ENCODE measurements around the gene E2F6. TPM values are rescaled to one million over a fixed set of nuclear protein-coding genes. Genes with fewer than 3 reads are reported as not detected.
"Not testable (repeated sequence)": the region's sequence is repeated elsewhere in the genome, so short reads cannot be mapped to it uniquely, and the experiment has no call there.

Gene E2F6
- total RNA-seq, 1 experiment from 2014 or later, result 16.6 TPM

DNA sequence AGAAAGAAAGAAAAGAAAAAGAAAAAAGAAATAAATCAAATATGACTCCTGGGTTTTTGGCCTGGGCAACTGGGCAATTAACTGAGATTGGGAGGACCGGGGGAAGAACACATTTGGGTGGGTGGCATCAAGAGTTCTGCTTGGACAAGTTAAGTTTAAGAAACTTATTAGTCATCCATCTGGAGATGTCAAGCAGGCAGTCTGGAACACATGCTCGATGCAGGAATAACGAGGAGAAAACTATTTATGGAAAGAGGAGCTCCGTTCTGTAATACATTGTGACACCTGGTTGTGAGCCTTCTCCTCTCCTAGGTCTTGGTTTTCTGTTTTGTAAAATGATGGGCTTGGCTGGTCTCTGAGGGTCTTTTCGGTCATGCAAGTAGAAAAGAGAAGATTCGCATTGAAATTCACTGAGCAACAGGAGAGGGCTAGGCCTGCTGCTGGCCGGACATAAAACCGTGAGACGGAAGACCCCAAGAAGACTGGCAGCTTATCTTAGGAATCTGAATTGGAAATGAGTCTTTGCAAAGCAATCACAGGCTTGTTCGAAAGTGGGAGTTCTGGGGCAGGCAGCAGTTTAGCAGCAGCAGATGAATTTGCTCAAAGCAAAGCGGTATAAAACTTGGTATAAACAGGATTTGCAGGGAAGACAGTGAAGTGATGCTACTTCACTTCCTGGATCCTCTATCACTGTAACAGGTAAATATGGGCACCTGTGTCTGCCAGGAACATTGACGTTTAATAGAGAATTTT lies 51.4 kb downstream of the E2F6 start:
- DNase-seq (ENCODE audit: low read depth), result no peak

DNA sequence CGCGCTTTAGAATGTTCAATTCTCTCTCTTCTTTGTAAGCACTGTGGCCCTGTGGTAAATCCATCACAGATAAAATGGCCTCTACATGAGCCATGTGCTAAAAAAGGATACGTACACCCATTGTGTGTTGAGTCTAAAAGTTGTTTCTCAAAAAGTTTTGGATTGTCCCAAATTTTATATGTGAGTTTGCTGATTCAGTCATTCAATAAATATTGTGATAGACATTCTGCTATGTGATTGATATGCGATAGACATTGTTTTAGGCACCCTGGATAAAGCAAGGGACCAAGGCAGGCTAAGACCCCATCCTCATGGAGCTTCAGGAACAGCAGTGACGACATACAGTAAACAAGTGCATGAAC lies 53.5 kb downstream of the E2F6 start:
- DNase-seq (ENCODE audit: low read depth), result no peak

DNA sequence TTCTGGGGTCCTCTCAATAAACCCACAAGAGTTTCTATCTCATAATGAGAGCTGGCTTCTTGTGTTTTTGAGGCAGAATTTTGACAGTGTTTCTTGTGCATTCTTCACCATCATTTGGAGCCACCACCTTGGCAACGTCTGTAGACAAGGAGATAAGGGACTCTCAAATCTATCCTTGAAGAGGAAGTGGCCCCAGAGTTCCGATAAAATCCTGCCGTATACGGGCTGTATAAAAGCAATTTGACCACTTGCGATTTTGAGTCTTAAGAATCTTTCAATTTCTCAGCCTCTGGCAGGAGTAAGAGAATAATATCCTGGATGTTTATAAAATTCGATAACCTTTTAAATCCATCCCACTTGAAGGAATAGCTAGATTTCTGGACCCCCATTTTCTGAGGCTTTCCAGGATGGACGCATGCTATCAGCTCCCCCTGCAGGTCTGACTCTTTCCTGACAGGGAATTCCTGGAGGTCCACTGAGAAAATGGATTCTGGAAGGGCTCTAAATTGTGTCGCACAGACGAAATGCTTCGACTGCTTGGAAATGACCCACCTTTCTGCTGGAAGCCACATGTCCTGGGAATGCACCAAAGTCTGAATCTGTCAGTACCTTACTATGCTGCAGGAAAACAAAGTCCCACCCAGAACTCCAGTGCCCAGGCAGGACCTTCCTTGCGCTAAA lies 54.1 kb downstream of the E2F6 start:
- DNase-seq (ENCODE audit: low read depth), result peak; percentile 55

DNA sequence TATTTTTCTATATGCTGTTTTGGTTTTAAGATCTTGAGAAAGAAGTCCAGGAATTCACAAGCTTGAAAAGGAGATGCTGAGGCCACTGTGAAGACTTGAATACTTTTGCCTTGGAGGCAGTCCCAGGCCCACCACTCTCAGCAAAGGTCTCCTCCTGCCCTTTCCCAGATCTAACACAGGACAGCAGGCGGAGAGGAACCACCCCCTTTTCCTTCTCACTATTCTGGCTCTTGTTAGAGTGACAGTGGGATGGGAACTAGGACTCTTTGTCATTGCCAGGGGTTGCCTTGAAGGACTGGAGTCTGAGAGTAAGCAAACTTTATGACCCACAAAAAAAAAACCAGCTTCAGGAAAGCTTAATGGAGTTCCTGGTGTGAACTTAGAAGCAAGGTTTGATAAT lies 54.7 kb downstream of the E2F6 start:
- DNase-seq (ENCODE audit: low read depth), result no peak

DNA sequence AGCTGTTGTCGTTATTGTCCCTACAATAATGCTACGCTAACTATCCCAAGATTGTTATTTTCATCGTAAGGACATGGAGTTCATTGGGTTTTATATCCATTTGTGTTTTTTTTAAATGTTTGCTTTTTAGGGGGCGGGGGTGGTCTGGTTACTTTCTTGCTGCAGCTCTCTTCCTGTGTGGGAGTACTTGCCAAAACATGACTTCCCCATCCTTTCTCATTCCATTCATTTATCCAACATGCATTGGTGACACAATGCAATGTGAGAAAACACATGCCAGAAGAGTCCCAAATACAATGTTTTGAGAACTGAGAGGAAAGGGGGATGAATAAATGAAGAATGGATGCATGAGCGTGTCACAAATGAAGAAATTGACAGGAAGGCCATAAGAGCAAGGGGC lies 55.9 kb downstream of the E2F6 start:
- no peak for DNase-seq (ENCODE audit: low read depth)

DNA sequence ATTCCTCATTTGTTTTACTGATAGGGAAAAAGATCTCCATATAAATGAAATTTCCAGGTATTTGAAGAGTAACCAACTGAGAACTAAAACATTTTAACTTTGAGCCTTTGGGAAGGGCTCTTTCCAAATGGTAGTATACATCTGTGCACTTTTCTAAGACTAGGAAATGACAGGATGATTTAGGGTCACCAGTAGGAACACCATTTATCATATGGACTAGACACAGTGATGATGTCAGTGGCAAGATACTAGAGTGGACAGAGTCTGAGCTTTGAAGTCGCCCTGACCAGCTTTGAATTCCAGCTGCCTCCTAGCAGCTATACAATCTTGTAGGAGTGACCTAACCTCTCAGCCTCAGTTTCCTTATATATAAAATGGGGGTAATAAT lies 56.4 kb downstream of the E2F6 start:
- DNase-seq (ENCODE audit: low read depth), result no peak

DNA sequence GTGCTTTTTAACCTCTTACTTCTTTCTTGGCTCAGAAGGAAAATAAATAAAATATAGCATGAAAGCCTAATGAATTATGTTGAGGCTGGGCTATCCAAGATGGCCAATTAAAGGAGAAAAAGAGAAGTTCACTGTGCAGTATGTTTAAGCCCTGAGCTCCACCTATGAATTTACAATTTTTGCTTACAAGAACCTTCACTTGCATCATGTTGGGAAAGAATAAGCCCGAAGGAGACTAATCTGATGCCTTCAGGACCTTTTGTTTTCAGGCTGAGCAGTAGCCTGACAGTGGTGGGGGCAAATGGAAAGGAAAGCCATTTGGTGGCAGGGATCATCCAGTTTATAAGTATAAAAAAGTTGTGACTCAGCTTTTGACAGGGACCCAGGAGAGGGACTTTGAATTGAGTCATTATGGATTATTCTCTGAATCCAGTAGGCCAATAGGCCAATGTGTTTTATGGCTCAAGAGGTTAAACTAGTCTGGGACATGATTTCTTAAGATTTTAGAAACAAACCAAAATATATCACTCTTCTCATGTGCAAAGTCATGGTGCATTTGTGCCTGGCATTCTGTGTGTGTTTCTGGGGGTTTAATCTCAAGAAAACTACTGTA lies 56.9 kb downstream of the E2F6 start:
- peak; percentile 62 for DNase-seq (ENCODE audit: low read depth)

DNA sequence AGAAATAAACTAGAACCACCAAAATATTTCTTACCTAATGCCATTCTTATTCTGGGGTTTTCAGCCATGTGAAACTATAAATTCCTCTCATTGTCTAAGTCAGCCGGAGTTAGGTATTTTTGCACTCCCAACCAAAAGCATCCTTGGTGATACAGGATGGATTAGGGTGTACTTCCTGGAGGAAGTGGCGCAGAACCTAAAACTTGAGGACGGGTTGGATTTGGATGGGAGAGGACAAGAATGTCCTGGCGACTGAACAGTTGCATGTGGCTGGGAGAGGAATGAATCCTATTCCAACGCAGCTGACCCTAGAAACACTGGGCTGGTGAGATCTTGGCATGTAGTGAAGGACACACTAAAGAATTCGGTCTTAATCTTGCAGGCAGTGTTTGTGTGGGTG lies 58.5 kb downstream of the E2F6 start:
- DNase-seq (ENCODE audit: low read depth), result no peak

DNA sequence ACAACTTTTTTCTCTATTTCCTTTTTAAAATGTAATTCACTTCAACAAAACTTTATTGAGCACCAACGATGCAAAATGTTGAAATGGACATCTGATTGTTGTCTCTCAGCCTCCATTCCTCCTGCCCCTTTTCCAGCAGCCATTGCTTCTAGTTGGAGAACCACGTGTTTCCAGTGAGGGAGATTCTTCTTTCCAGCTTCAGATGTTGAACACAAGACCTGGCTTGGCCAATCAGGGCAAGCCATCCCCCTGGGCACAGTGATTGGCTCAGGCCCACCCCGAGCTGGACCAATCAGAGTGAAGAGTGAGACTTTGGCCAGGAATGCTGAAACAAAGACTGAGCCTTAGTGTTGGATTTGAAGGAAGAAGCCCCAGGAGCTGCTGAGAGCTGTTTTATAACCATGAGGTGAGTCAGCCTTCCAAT lies 59.0 kb downstream of the E2F6 start:
- DNase-seq (ENCODE audit: low read depth), result peak; percentile 62

DNA sequence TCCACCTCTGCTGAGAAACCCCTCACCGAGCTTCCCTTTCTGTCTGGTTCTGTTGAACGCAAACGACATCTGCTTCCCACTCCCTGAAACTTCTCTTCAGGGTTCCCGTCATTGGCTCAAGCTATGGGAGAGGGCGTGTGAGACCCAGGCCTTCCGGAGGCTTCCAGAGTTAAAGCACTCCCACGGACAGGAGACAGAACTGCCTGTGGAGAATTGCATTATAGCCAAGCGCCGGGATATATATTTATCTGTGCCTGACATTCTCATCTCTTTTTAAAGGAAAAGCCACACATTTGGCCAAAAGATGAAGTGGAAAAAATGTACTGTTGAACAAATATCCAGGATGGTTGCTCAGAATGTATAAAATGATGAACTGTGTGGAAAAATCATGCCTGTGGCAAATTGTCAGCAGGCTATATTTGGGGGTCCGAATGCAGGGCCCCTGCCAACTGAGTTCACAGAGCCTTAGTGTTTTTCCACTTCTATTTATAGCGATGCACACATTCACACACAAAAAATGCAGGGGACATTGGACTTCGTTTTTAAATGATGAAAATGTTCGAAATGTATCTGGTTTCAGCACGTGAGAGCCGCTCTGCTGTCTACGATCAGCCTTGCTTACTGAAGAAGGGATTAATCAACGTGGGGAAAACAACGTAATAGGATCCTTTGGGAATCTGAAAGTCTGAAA lies 59.5 kb downstream of the E2F6 start:
- no peak for DNase-seq (ENCODE audit: low read depth)

DNA sequence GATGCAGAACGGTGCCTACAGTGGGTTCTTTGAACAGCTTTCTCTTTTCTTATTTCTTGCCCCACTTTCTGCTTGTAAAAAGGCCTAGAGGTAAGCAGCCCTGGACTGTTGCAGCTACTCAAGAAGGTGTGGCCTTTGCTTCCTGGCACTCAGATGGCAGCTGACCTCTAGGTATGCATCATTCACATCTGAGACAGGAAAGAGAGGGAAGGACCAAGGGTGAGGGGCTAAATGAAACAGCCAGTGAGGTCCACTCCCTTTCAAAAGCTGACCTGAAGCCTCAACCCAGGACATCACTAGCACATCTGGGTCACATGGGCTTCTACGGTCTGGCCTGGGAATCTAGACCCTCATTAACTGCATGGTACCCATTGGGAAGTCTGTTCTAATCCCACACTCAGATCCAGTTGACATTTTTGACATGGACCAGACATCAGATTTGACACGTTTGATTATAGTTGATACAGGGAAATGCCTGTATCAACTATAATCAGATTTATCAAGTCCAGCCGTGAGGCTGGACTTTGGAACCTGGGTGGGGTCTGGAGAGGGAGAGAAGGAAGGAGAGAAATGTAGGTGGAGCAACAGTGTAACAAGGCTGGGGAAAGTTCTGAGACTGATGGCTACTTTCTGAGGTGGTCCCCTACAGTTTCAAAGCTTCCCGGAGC lies 60.2 kb downstream of the E2F6 start:
- DNase-seq (ENCODE audit: low read depth), result no peak

DNA sequence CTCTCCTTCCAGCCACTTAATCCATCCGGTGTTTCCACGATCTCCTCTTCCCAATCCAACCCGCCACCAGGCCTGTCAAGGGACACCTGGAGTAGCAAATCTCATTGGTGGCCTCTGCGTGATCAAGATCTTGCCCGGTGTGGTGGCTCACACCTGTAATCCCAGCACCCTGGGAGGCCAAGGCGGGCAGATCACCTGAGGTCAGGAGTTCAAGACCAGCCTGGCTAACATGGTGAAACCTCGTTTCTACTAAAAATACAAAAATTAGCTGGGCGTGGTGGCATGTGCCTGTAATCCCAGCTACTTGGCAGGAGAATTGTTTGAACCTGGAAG lies 60.9 kb downstream of the E2F6 start:
- DNase-seq (ENCODE audit: low read depth), result not testable (repeated sequence)

DNA sequence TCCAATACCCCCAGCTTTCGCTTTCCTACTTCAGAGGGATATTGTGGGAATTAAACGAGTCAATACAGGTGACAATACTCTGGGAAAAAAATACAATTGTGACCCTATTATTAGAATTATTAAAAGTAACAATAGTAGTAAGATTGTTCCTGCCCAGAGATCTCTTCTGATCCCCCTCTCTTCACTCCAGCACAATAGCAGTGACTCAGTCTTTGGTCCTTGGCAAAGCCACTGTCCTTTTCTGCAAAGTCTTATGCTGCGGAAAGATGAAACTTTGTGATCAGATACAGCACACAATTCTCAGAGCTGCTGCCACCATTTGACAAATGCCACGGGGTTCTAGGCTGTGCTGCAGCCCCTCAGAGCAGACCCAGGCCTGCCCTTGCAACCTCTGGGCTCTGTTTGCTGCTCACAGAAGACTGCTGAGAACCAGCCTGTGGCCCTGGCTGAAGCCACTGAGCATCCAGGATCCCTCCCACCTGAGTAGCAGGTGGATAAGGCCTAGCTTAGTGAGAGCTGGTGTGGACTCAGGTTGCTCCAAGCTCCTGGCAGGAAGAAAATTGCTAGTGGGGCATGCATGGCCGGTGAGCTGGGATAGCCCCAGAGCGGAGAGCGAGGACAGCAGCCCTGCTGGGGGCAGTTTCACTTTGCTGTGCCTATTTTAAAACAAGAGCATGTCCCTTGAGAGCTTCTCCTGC lies 61.4 kb downstream of the E2F6 start:
- DNase-seq (ENCODE audit: low read depth), result no peak

DNA sequence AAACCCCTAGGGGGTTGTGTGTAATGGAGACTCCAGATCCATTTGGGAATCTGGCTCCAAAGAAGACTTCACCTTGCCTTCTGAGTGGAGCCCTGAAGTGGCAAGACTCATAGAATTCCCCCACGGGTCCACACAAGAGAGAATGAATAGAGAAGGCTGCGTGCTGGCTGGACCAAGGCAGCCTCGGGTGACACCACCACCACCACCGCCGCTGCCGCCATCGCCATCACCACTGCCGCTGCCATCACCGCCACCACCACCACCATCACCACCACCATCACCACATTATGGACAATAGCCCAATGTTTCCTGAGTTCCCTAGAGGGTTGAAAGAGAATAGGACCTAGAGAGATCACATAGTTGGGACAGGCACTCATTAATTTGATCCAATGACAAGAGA lies 63.5 kb downstream of the E2F6 start:
- no peak for DNase-seq (ENCODE audit: low read depth)

DNA sequence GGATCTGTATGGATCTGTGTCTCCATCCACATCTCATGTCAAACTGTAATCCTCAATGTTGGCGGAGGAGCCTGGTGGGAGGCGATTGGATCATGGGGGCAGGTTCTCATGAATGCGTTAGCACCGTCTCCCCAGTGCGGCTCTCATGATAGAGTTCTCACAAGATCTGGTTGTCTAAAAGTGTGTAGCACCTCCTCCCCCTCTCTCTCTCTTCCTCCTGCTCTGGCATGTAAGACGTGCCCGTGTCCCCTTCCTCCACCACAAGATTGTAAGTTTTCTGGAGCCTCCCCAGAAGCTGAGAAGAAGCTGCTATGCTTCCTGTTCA lies 66.6 kb downstream of the E2F6 start:
- no peak for DNase-seq (ENCODE audit: low read depth)

DNA sequence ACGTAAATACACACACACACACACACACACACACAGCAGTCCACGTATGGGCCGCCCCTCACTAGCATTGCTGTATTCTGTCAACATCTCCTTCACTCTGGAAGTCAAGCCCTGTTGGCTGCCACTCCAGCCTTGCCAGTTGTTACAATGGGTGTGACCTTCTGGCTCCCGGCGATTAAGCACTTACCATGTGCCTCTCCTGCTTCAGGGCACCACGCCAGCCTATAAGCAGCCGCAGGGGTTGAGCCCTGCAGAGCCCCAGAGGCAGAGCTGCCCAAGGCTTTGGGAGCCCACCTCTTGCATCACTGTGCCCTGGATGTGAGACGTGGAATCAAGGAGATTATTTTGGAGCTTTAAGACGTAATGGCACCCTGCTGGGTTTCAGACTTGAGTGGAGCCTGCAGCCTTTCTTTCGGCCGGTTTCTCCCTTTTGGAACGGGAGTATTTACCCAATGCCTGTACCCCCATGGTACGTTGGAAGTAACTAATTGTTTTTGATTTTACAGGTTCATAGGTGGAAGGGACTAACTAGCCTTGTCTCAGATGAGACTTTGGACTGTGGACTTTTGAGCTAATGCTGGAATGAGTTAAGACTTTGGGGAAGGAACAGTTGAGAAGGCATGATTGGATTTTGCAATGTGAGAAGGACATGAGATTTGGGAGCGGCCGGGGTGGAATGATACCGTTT lies 67.1 kb downstream of the E2F6 start:
- DNase-seq (ENCODE audit: low read depth), result no peak

DNA sequence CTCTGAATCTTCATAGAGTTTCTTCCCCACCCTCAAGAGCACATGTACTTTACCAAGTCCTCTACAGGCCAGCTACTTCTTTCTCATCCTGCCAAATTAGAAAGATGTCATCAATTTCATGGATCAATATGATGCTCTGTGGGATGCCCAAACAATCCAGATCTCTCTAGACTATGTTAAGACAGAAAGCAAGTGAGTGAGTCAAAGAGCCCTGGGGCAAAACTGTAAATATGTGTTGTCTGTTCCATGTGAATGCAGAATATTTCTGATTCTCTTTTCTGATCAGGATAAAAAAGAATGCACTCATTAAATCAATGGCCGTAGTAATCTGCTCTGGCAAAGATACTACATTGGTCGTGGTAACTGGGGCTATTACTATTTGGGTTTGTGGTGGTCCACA lies 68.4 kb downstream of the E2F6 start:
- peak; percentile 48 for DNase-seq (ENCODE audit: low read depth)

DNA sequence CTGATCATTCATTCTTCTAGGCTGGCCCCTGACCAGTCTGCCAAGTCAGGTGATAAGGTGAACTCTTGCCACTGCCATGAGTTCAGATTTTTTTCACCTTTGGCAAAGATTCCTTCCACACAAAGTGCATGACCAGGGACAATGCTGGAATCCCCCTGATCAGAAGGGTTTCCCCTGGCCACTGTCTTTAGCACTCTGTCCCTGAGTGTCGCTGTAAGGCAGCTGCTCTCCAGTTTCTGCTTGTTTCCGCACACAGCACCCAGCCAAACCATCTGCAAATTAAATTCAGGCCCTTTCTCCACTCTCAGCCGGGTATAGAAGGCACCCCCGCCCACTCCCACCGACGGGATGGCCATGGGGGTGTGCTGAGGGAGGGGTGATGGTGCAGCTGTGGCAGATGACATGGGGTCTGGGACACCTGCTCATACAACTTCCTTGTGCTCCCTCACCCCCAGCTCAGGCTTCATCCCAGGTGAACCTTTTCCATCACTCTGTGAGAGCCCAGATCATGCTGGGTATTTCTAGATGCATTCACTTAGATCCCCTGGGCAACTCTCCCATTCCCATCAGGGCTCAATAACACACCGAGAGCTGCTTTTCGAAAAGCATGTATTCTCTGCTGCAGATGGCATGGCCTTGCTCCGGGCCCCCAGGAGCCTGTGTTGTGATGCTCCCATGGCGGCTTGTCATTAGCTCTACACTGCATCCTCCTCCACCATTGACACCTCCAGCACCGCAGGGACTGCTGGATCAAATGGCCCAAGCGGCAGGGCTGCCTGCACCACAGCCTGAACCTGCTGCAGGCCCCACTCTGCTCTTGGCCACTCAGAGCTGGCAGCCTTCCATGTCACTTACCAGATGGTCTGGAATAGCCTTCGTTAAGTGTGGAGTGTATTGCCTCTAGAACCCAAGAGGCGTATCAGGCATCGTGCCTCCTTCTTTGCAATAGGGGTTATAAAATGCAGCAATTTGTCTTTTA lies 69.2 kb downstream of the E2F6 start:
- DNase-seq (ENCODE audit: low read depth), result no peak

DNA sequence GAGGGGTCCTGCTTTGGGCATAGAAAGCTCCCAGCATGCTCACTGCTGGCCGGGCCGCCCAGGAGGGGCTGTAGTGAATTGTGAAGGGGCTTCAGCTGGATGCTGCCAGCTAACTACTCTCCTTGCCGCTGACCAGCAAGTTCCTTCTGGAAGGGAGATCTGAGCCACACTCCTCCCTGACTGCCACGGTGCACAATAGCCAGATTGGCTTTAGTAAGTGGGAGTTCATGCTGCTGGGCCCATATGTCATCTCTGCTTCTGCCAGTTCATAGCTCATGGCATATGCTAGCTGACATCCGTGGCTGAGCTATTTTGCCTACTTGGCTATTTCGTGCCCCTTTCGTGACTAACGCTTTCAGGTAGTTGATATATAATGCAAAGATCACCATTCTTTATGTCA lies 69.9 kb downstream of the E2F6 start:
- DNase-seq (ENCODE audit: low read depth), result no peak

DNA sequence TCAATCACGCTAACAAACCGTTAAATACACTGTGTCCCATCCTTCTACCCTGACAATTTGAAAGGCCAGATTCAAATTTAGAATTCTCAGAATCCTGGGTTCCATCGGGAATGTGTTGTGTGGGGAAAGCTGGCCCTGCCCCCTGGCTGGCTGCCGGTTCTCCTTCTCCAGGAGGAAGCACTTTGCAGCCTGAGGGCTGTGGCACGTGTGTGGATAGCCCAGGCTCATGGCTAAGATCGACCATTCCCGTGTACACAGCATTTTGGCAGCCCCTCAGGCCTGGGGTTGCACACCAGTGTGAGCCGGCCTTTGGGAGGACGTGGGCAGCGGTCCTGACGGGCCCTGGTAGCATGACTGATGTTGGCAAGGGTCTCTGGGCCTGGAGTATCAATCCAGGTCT lies 70.6 kb downstream of the E2F6 start:
- DNase-seq (ENCODE audit: low read depth), result no peak

Data from M059J (cell line).